KMS-11 (cell line): Measurements from ENCODE around the gene KRTAP5-10.
"Not testable (repeated sequence)": the region's sequence is repeated elsewhere in the genome, so short reads cannot be mapped to it uniquely, and the experiment has no call there.

Experiments used
- H2AFZ ChIP-seq: fragments of 200-600 bp; sonication (generic); 2 replicates; pipeline ENCODE4 v1.6.1; 2016; ENCODE audit warnings: antibody characterized with exemption, mixed run types, low read depth
- H3K27ac ChIP-seq: fragments of 200-600 bp; sonication (generic); 2 replicates; pipeline ENCODE4 v1.6.1; 2016; ENCODE audit warnings: mild to moderate bottlenecking, mixed run types
- H3K27me3 ChIP-seq: fragments of 200-600 bp; sonication (generic); 2 replicates; pipeline ENCODE4 v1.6.1; 2017; ENCODE audit warnings: mild to moderate bottlenecking, low read depth, mixed run types, moderate library complexity; ENCODE audit not compliant: insufficient read depth
- H3K36me3 ChIP-seq: fragments of 200-600 bp; sonication (generic); 2 replicates; pipeline ENCODE4 v1.6.1; 2017; ENCODE audit warnings: mild to moderate bottlenecking, mixed run types; ENCODE audit not compliant: insufficient read depth
- H3K4me1 ChIP-seq: fragments of 200-600 bp; sonication (generic); 2 replicates; pipeline ENCODE4 v1.6.1; 2016; ENCODE audit warnings: mild to moderate bottlenecking, low read depth, mixed run types; ENCODE audit not compliant: poor library complexity, severe bottlenecking
- H3K4me2 ChIP-seq: fragments of 200-600 bp; sonication (generic); 2 replicates; pipeline ENCODE4 v1.7.0; 2016; ENCODE audit warnings: mild to moderate bottlenecking, mixed run types
- H3K4me3 ChIP-seq: fragments of 200-600 bp; sonication (generic); IDR thresholded peaks from 2 replicates; pipeline ENCODE4 v1.6.1; 2017; ENCODE audit warnings: low read depth, low read length, mixed read lengths; ENCODE audit not compliant: insufficient read depth
- H3K79me2 ChIP-seq: fragments of 200-600 bp; sonication (generic); 2 replicates; pipeline ENCODE4 v1.6.1; 2016; ENCODE audit warnings: low read depth, mixed run types; ENCODE audit not compliant: insufficient read depth
- H3K9ac ChIP-seq: fragments of 200-600 bp; sonication (generic); 2 replicates; pipeline ENCODE4 v1.6.1; 2016; ENCODE audit warnings: mild to moderate bottlenecking, mixed run types
- H4K20me1 ChIP-seq: fragments of 200-600 bp; sonication (generic); 2 replicates; pipeline ENCODE4 v1.6.1; 2016; ENCODE audit warnings: mild to moderate bottlenecking, mixed run types; ENCODE audit not compliant: insufficient read depth

KRTAP5-10 gene

GRCh38 chr11:71614366-71614917 lies 49.1 kb downstream of the KRTAP5-10 start:
- H3K27ac ChIP-seq, H3K4me2 ChIP-seq, H2AFZ ChIP-seq: not testable (repeated sequence)

GRCh38 chr11:71615003-71615402 lies 49.6 kb downstream of the KRTAP5-10 start:
- not testable (repeated sequence) for H3K4me2 ChIP-seq, H3K4me1 ChIP-seq

More at GRCh38 chr11:71614366-71614917, 49.1 kb downstream of the KRTAP5-10 start:
- not testable (repeated sequence) for H3K4me1 ChIP-seq, H3K9ac ChIP-seq, H3K79me2 ChIP-seq, H3K36me3 ChIP-seq, H3K27me3 ChIP-seq, H3K4me3 ChIP-seq, H4K20me1 ChIP-seq

More at GRCh38 chr11:71615003-71615402, 49.6 kb downstream of the KRTAP5-10 start:
- H3K27me3 ChIP-seq, H4K20me1 ChIP-seq, H2AFZ ChIP-seq, H3K79me2 ChIP-seq, H3K36me3 ChIP-seq, H3K4me3 ChIP-seq, H3K27ac ChIP-seq, H3K9ac ChIP-seq: not testable (repeated sequence)
